Type B pancreatic cell (in vitro differentiated cells): ENCODE results near the gene ATP8B4. TPM values are rescaled to one million over a fixed set of nuclear protein-coding genes. Genes with fewer than 3 reads are reported as not detected.

Experiments used
- DNase-seq: peaks from one replicate; pipeline ENCODE4 v3.0.0; 2021; ENCODE audit warnings: mixed read lengths; ENCODE audit not compliant: unreplicated experiment; ENCODE audit errors: extremely low spot score
- H3K27ac Mint-ChIP-seq: 2 replicates; pipeline ENCODE4 v1.8.0; 2021; ENCODE audit warnings: mild to moderate bottlenecking, mixed read lengths
- H3K27me3 Mint-ChIP-seq: 2 replicates; pipeline ENCODE4 v1.8.0; 2021; ENCODE audit warnings: mixed read lengths
- H3K36me3 Mint-ChIP-seq: 2 replicates; pipeline ENCODE4 v1.8.0; 2021; ENCODE audit warnings: mixed read lengths
- H3K4me1 Mint-ChIP-seq: one replicate; pipeline ENCODE4 v1.8.0; 2021; ENCODE audit warnings: mixed read lengths; ENCODE audit not compliant: unreplicated experiment
- H3K4me3 Mint-ChIP-seq: 2 replicates; pipeline ENCODE4 v1.8.0; 2021; ENCODE audit warnings: mild to moderate bottlenecking, mixed read lengths
- H3K9me3 Mint-ChIP-seq: 2 replicates; pipeline ENCODE4 v1.8.0; 2021; ENCODE audit warnings: mixed read lengths
- total RNA-seq: library from RNA; stranded (reverse); gene quantifications from 2 replicates; pipeline ENCODE4 v1.2.1, GENCODE V29; 2021; ENCODE audit warnings: low replicate concordance
- TF ChIP-seq, protein P1 (sequence below): fragments of 200-600 bp; sonication (generic); conservative IDR thresholded peaks from 2 replicates; pipeline ENCODE4 v1.5.0; 2021; ENCODE audit warnings: antibody characterized with exemption, mild to moderate bottlenecking

The ATP8B4 gene
- total RNA-seq, 1 donor from 2014 or later, result 2.2 TPM

DNA sequence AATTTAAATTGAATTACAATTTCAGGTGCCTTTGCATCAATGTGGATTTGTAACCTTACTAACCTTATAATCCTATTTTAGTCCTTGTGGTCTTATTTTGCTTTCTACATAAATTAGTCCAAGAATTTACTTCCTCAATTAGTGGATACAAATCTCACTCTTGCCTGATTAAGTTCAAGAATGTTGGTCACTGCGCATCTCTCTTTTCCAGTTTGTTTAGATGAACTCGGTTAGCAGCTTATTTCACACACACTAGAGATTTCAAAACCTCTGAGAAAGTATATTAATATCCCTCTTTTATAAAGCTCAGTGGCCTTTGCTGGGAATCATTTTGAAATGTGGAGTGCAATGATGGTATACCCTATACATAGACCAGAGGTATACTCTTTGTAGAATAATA, 254.8 kb downstream of the ATP8B4 start:
- H3K4me3 Mint-ChIP-seq, result no peak overlapping the region
- H3K27ac Mint-ChIP-seq, result no peak overlapping the region
- H3K36me3 Mint-ChIP-seq, result no peaks in the 10 kb centered on the region
- H3K9me3 Mint-ChIP-seq, result no peaks in the 10 kb centered on the region
- TF ChIP-seq, protein P1, sequence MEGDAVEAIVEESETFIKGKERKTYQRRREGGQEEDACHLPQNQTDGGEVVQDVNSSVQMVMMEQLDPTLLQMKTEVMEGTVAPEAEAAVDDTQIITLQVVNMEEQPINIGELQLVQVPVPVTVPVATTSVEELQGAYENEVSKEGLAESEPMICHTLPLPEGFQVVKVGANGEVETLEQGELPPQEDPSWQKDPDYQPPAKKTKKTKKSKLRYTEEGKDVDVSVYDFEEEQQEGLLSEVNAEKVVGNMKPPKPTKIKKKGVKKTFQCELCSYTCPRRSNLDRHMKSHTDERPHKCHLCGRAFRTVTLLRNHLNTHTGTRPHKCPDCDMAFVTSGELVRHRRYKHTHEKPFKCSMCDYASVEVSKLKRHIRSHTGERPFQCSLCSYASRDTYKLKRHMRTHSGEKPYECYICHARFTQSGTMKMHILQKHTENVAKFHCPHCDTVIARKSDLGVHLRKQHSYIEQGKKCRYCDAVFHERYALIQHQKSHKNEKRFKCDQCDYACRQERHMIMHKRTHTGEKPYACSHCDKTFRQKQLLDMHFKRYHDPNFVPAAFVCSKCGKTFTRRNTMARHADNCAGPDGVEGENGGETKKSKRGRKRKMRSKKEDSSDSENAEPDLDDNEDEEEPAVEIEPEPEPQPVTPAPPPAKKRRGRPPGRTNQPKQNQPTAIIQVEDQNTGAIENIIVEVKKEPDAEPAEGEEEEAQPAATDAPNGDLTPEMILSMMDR, result no peak
- peaks cover 5% of the 10 kb centered on the region for H3K4me1 Mint-ChIP-seq
- no peaks in the 10 kb centered on the region for H3K27me3 Mint-ChIP-seq
- no peak for DNase-seq

DNA sequence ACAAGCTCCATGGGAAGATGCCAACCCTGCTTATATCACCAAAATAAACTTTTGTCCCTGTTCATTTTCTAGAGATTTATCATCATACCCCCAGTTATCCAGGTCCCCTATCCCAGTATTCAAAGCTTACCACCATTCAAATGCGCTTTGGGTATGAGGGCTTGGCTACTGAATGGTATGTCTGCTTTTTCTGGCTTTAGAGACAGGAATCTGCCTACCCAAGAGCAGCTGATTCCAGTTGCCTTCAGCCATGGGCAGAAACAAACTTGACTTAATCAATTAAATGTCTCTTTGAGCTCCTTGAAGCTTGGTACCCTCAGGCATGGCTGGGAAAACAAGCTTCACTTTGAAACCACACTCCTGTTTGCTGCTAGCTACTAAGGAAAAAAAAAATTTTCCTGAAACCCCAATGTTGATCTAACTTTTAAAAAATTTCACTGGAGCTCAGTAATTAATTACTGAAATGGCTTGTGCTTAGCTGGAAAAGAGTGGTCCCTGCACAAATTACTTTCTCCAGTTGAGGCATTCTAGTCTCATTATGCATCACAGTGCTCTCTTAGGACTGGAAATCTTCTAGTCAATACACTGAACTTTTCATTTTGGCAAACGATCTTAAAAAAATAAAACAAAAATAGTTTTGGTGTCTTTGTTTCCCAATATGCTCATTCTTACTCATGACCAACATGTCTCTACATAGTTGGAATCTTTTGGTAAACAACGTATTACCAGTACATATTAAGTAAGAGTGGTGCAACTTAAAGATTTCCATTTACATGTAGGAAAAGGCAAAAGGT, 255.4 kb downstream of the ATP8B4 start:
- TF ChIP-seq, protein P1, result no peak
- Mint-ChIP-seq H3K36me3 (no peaks in the 10 kb centered on the region), H3K27ac (no peak overlapping the region), H3K4me1 (peaks cover 5% of the 10 kb centered on the region), H3K4me3 (no peak overlapping the region), H3K9me3 (no peaks in the 10 kb centered on the region), H3K27me3 (no peaks in the 10 kb centered on the region)
- DNase-seq, result no peak

DNA sequence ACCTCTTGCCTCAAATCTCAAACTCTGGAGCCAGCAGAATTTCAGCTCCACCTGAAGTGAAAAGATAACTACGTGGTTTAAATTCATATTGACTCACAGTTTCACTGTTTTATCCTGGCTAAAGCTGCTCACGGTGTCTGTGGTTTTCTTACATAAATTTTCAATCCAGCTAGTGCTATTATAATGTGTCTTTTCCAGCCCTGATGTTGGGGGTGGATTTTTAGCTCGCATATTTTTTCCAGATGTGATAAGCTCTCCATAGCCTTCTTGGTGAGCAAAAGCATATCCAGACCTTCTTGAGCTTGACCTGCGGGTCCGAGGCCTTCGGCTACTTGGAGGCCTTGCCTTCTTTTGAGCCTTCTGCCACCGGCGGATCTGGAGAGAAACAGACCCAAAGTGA, 258.9 kb downstream of the ATP8B4 start:
- Mint-ChIP-seq H3K4me1 (peaks cover 5% of the 10 kb centered on the region), H3K27me3 (no peaks in the 10 kb centered on the region), H3K36me3 (no peaks in the 10 kb centered on the region), H3K9me3 (no peaks in the 10 kb centered on the region), H3K27ac (no peak overlapping the region), H3K4me3 (no peak overlapping the region)
- no peak for DNase-seq
- TF ChIP-seq, protein P1, result no peak

DNA sequence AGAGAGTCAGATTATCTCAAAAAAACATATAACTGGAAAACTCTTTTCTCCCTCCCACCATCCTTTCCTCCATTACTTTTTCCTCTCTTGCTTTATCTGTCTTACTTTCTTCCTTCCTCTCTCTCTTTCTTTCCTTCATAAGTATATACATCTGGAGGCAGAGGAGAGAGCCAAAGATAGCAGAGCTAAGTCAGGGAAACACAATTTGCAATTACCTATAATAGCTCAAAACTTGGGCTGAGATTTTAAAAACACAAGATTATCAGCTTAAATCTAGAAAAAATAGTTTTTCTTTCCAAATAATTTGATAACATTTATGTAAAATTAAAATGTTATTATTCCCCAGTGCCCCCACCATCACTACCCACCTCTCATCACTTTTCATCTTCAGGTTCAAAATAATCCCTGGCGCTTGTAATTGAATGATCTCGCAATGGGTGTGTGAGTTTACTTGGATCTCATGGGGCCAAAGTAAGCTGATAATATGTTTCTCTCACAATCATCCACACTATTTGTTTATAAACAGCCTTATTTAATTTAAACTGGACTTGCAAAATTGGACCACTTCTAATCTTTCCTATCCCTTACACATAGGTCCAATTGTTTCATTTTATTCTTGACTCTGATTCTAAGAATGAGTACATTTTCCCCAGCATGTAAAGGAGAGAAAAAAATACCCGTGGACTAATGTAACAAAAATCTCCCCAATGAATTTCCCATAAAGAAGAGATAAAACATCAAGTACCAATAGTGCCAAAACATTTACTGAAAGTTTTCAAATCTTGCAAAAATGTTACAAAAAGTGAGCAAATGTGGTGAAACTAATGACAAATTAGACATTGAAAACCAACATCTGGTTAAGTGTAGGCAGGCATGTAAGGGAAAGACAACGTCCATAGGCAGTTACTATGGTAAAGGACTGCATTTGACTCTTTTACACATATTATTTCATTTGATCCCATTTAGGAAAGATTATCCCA, 261.2 kb downstream of the ATP8B4 start:
- Mint-ChIP-seq H3K36me3 (no peaks in the 10 kb centered on the region), H3K27ac (no peak overlapping the region), H3K9me3 (no peaks in the 10 kb centered on the region), H3K4me1 (peaks cover 5% of the 10 kb centered on the region), H3K4me3 (no peak overlapping the region), H3K27me3 (no peaks in the 10 kb centered on the region)
- TF ChIP-seq, protein P1, result no peak
- no peak for DNase-seq

DNA sequence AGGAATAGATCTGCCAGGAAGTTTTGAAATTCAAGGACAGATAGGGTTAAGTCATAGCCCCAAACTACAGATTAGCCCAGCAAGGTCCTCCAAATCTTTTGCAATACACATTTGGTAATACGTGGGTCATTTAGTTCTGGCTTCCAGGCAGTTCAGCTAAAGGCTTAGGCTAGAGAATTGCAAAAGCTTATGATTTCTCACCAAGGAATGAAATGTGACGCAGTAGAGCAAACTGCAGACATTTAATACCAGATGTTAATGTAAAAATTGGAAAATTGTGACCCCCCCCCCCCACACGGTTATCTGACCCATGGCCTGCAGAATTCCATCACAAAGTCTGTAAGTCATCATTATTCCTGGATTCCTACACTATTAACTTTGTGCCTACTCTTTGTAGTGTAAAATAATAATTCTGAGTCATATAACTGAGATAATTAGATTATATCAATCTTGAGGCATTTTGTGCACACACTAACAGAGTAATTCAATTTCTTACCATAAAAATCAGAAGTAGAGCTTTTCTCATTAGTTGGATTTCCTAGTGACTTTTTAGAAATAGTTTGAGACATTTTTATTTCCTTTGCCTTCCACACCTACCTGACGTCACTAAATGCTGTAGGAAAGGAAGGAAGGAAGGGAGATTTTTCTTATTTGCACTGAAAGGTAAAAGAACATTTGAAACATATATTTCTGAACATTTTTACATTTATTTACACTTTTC, 263.0 kb downstream of the ATP8B4 start:
- no peak overlapping the region for H3K4me3 Mint-ChIP-seq
- TF ChIP-seq, protein P1, result no peak
- H3K36me3 Mint-ChIP-seq, result no peaks in the 10 kb centered on the region
- DNase-seq, result no peak
- no peak overlapping the region for H3K27ac Mint-ChIP-seq
- peaks cover 5% of the 10 kb centered on the region for H3K4me1 Mint-ChIP-seq
- no peaks in the 10 kb centered on the region for H3K27me3 Mint-ChIP-seq
- H3K9me3 Mint-ChIP-seq, result no peaks in the 10 kb centered on the region
